Measurements from ENCODE around the gene TEX52. TPM values are rescaled to one million over a fixed set of nuclear protein-coding genes. Genes with fewer than 3 reads are reported as not detected.

Gene TEX52
- total and polyA plus RNA-seq, 8 donors: not detected

- peaks cover 0 to 6% (median 0%) of the 10 kb centered on the region in 3 donors for H3K27me3 ChIP-seq
- no peak overlapping the region for H3K27ac ChIP-seq
- no peak for DNase-seq
- 70 to 82% (median 78%) methylated on average over 6 of the region's 6 CpGs for WGBS, 5 donors
- no peaks in the 10 kb centered on the region for H3K9me3 ChIP-seq
- H3K4me1 ChIP-seq: peaks cover 9 to 19% (median 12%) of the 10 kb centered on the region in 4 donors
- H3K36me3 ChIP-seq: peaks cover 0 to 47% (median 46%) of the 10 kb centered on the region in 4 donors
- intact Hi-C loops (cut with DNase I; ENCODE audit: low total_unique reads): no loop called here
- TF ChIP-seq POLR2AphosphoS5 (IDR thresholded peaks at IDR 0.05) (no peak), EP300 (IDR thresholded peaks at IDR 0.05) (no peak), POLR2A (IDR thresholded peaks at IDR 0.05) (no peak), CTCF (IDR thresholded peaks at IDR 0.05) (no peak)
- H3K4me3 ChIP-seq: no peak overlapping the region
Measured at GRCh38 chr12:2832550-2833127, 24.2 kb downstream of the TEX52 start.

GRCh38 chr12:2829275-2829674, 27.6 kb downstream of the TEX52 start:
- H3K27ac ChIP-seq: no peak overlapping the region
- no peaks in the 10 kb centered on the region for H3K27me3 ChIP-seq
- WGBS, 5 donors: 90 to 97% (median 92%) methylated on average over 6 of the region's 6 CpGs
- peaks cover 29 to 80% (median 80%) of the 10 kb centered on the region in 4 donors for H3K36me3 ChIP-seq
- no peak for TF ChIP-seq POLR2AphosphoS5 (IDR thresholded peaks at IDR 0.05)
- no peak for TF ChIP-seq POLR2A (IDR thresholded peaks at IDR 0.05)
- TF ChIP-seq EP300 (IDR thresholded peaks at IDR 0.05): no peak
- no peak for TF ChIP-seq CTCF (IDR thresholded peaks at IDR 0.05)
- H3K4me1 ChIP-seq: peaks cover 0 to 8% (median 2%) of the 10 kb centered on the region in 4 donors
- intact Hi-C loops (cut with DNase I; ENCODE audit: low total_unique reads): no loop called here
- no peaks in the 10 kb centered on the region for H3K9me3 ChIP-seq
- no peak overlapping the region for H3K4me3 ChIP-seq
- no peak for DNase-seq

GRCh38 chr12:2826721-2827515, 29.9 kb downstream of the TEX52 start:
- no peak overlapping the region for H3K4me3 ChIP-seq
- no peak overlapping the region for H3K27ac ChIP-seq
- TF ChIP-seq CTCF (IDR thresholded peaks at IDR 0.05): no peak
- no peak for TF ChIP-seq POLR2A (IDR thresholded peaks at IDR 0.05)
- TF ChIP-seq POLR2AphosphoS5 (IDR thresholded peaks at IDR 0.05): no peak
- TF ChIP-seq EP300 (IDR thresholded peaks at IDR 0.05): no peak
- WGBS, 5 donors: 84 to 91% (median 90%) methylated on average over 14 of the region's 14 CpGs
- DNase-seq: no peak
- intact Hi-C loops (cut with DNase I; ENCODE audit: low total_unique reads): no loop called here
- peaks cover 52 to 100% (median 100%) of the 10 kb centered on the region in 4 donors for H3K36me3 ChIP-seq
- no peaks in the 10 kb centered on the region for H3K4me1 ChIP-seq
- no peaks in the 10 kb centered on the region for H3K9me3 ChIP-seq
- no peaks in the 10 kb centered on the region for H3K27me3 ChIP-seq

- H3K27me3 ChIP-seq: no peaks in the 10 kb centered on the region
- H3K4me1 ChIP-seq: no peaks in the 10 kb centered on the region
- no peak overlapping the region for H3K27ac ChIP-seq
- intact Hi-C loops (cut with DNase I; ENCODE audit: low total_unique reads): no loop called here
- peaks cover 60 to 100% (median 100%) of the 10 kb centered on the region in 4 donors for H3K36me3 ChIP-seq
- H3K4me3 ChIP-seq: no peak overlapping the region
- no peak for TF ChIP-seq POLR2AphosphoS5 (IDR thresholded peaks at IDR 0.05)
- TF ChIP-seq EP300 (IDR thresholded peaks at IDR 0.05): no peak
- TF ChIP-seq CTCF (IDR thresholded peaks at IDR 0.05): no peak
- no peak for TF ChIP-seq POLR2A (IDR thresholded peaks at IDR 0.05)
- no peaks in the 10 kb centered on the region for H3K9me3 ChIP-seq
- WGBS, 5 donors: 92 to 99% (median 97%) methylated on average over 3 of the region's 3 CpGs
- no peak for DNase-seq
Measured at GRCh38 chr12:2826036-2826435, 30.8 kb downstream of the TEX52 start.
